ENCODE data around the gene GHRH.

GRCh38 chr20:37290158-37290810 lies 28.7 kb upstream of the GHRH start:
- TF ChIP-seq CTCF (IDR thresholded peaks at IDR 0.05 in 2 of 3, conservative IDR thresholded peaks at IDR 0.05 in 1 of 3; ENCODE audit: borderline replicate concordance in 1 of 3, insufficient read depth in 1 of 3, low read depth in 2 of 3, low read length in 2 of 3) (no peak), EZH2 (IDR thresholded peaks at IDR 0.05) (no peak), POLR2AphosphoS5 (IDR thresholded peaks at IDR 0.05; ENCODE audit: low read depth, low read length) (no peak)

Measured in HCT116 (cell line).